K562 (cell line): Measurements from ENCODE around the gene SMIM12. TPM values are rescaled to one million over a fixed set of nuclear protein-coding genes. Genes with fewer than 3 reads are reported as not detected.

Source experiments
- ARNT ChIP-seq, 2 experiments: fragments of 450-650 bp; IDR thresholded peaks; 2 replicates each; pipeline ENCODE4 v1.6.1; 2016; ENCODE audit warnings: mild to moderate bottlenecking in 1 of 2
- FOSL1 ChIP-seq: fragments of 200-800 bp; sonication (Bioruptor generic); conservative IDR thresholded peaks from 2 replicates; pipeline ENCODE4 v1.6.1; 2016; ENCODE audit warnings: missing genetic modification characterization, missing compliant biosample characterization
- FOXA1 ChIP-seq: fragments of 450-650 bp; IDR thresholded peaks from 2 replicates; pipeline ENCODE4 v1.6.1; 2016; ENCODE audit warnings: mild to moderate bottlenecking, borderline replicate concordance
- HCFC1 ChIP-seq: IDR thresholded peaks from 2 replicates; pipeline ENCODE4 v1.6.1; 2012; ENCODE audit warnings: low read depth, low read length, improper control_type of control experiment
- HMGXB4 ChIP-seq: sonication (generic); formaldehyde crosslinking; IDR thresholded peaks from 2 replicates; pipeline ENCODE4 v1.8.1; 2023; ENCODE audit warnings: mild to moderate bottlenecking, missing genetic modification reagents
- HNRNPL ChIP-seq: fragments of 200-400 bp; formaldehyde crosslinking; IDR thresholded peaks from 2 replicates; pipeline ENCODE4 v1.6.1; 2017; ENCODE audit warnings: low read depth, mild to moderate bottlenecking, low read length
- HNRNPUL1 ChIP-seq: fragments of 200-400 bp; formaldehyde crosslinking; IDR thresholded peaks from 2 replicates; pipeline ENCODE4 v1.6.1; 2017; ENCODE audit warnings: low read length
- ID3 ChIP-seq, 2 experiments: fragments of 250-450 bp in 1 of 2; fragments of 450-650 bp in 1 of 2; sonication (Bioruptor Pico) in 1 of 2; IDR thresholded peaks; 2 replicates each; pipeline versions ENCODE4 v1.6.1 to v1.8.0; 2016 to 2021; ENCODE audit warnings: mild to moderate bottlenecking in 2 of 2, moderate library complexity in 2 of 2, missing compliant biosample characterization in 1 of 2, missing genetic modification characterization in 1 of 2
- KLF6 ChIP-seq: fragments of 250-450 bp; sonication (Bioruptor Pico); IDR thresholded peaks from 2 replicates; pipeline ENCODE4 v1.4.0; 2020; ENCODE audit warnings: mild to moderate bottlenecking, moderate library complexity, borderline replicate concordance
- MECOM ChIP-seq: fragments of 250-450 bp; sonication (Bioruptor Pico); IDR thresholded peaks from 2 replicates; pipeline ENCODE4 v1.8.0; 2022; ENCODE audit warnings: inconsistent platforms
- SETDB1 ChIP-seq: IDR thresholded peaks from one replicate; pipeline ENCODE4 v1.6.1; 2012; ENCODE audit warnings: low read length, control low read depth, inconsistent platforms
- SNIP1 ChIP-seq: fragments of 450-650 bp; IDR thresholded peaks from 2 replicates; pipeline ENCODE4 v1.7.1; 2017; ENCODE audit warnings: low read depth, mild to moderate bottlenecking
- THRAP3 ChIP-seq: fragments of 450-650 bp; IDR thresholded peaks from 2 replicates; pipeline ENCODE4 v1.6.1; 2016; ENCODE audit warnings: mild to moderate bottlenecking, inconsistent platforms, borderline replicate concordance
- ZNF174 ChIP-seq: fragments of 250-450 bp; sonication (Bioruptor Pico); IDR thresholded peaks from 2 replicates; pipeline ENCODE4 v1.4.0; 2020; ENCODE audit warnings: mild to moderate bottlenecking
- ZNF41 ChIP-seq: fragments of 250-450 bp; sonication (Bioruptor Pico); conservative IDR thresholded peaks from 2 replicates; pipeline ENCODE4 v1.4.0; 2020; ENCODE audit warnings: mild to moderate bottlenecking
- ZNF444 ChIP-seq: fragments of 250-450 bp; sonication (Bioruptor Pico); IDR thresholded peaks from 2 replicates; pipeline ENCODE4 v1.4.0; 2020; ENCODE audit warnings: mild to moderate bottlenecking, moderate library complexity
- ZNF707 ChIP-seq: fragments of 250-450 bp; sonication (Bioruptor Pico); conservative IDR thresholded peaks from 2 replicates; pipeline ENCODE4 v1.8.0; 2022; ENCODE audit warnings: inconsistent platforms, mild to moderate bottlenecking, moderate library complexity
- polyA plus RNA-seq, 8 experiments: library from polyadenylated mRNA; depleted of rRNA in 4 of 8; stranded (reverse) in 5 of 8; unstranded in 3 of 8; fragments of >200 nt; fragmentation: Nextera tagmentation in 2 of 8; fragmentation: Illumina TruSeq in 1 of 8; extraction: Ambion mirVana in 2 of 8; extraction: Trizol in 1 of 8; gene quantifications; 2 replicates each; pipeline versions ENCODE4 v1.2.1 to v1.2.3, GENCODE V29; 2011 to 2014; ENCODE audit warnings: inconsistent platforms in 1 of 8, missing spikeins in 1 of 8
- total RNA-seq, 7 experiments: library from RNA; depleted of rRNA in 6 of 7; stranded (reverse); fragments of >200 nt in 6 of 7; fragmentation: Illumina TruSeq in 2 of 7; extraction: Trizol in 2 of 7; gene quantifications; 2 replicates each; pipeline versions ENCODE4 v1.2.1 to v1.2.3, GENCODE V29; 2011 to 2021; ENCODE audit warnings: low replicate concordance in 1 of 7
- TF ChIP-seq, protein P1 (sequence below), 3 experiments: fragments of 200-800 bp in 1 of 3; sonication (Bioruptor generic) in 1 of 3; sonication (generic) in 1 of 3; formaldehyde crosslinking in 1 of 3; IDR thresholded peaks; 2 replicates each; pipeline versions ENCODE4 v1.6.1 to v1.8.0; 2016 to 2022; ENCODE audit warnings: mild to moderate bottlenecking in 2 of 3, missing compliant biosample characterization in 2 of 3, missing genetic modification characterization in 2 of 3, missing genetic modification reagents in 1 of 3
- TF ChIP-seq, protein P2 (sequence below): fragments of 450-650 bp; formaldehyde crosslinking; IDR thresholded peaks from 2 replicates; pipeline ENCODE4 v1.4.0; 2020; ENCODE audit warnings: mild to moderate bottlenecking, moderate library complexity
- TF ChIP-seq, protein P3 (sequence below): fragments of 450-650 bp; conservative IDR thresholded peaks from 2 replicates; pipeline ENCODE4 v1.6.1; 2016; ENCODE audit warnings: missing genetic modification characterization, low read depth, mild to moderate bottlenecking, control low read depth, missing compliant biosample characterization

The SMIM12 gene
- total and polyA plus RNA-seq, 9 of the 15 experiments (the other 6 are each of a cell fraction or from before 2014, with no cell fraction given): 51.7 to 112 (median 63.9) TPM

- TF ChIP-seq, protein P1, sequence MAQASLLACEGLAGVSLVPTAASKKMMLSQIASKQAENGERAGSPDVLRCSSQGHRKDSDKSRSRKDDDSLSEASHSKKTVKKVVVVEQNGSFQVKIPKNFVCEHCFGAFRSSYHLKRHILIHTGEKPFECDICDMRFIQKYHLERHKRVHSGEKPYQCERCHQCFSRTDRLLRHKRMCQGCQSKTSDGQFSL (CRISPR knock-in tag; IDR thresholded peaks at IDR 0.05): peak; percentile 92; the same call in 1 of the 2 replicates
- TF ChIP-seq, protein P1 (tag; IDR thresholded peaks at IDR 0.05): no peak
- TF ChIP-seq ARNT (IDR thresholded peaks at IDR 0.05): no peak
- no peak for TF ChIP-seq FOSL1 (tag)
- TF ChIP-seq SETDB1: no peak
- no peak for TF ChIP-seq ZNF444
- TF ChIP-seq, protein P2, sequence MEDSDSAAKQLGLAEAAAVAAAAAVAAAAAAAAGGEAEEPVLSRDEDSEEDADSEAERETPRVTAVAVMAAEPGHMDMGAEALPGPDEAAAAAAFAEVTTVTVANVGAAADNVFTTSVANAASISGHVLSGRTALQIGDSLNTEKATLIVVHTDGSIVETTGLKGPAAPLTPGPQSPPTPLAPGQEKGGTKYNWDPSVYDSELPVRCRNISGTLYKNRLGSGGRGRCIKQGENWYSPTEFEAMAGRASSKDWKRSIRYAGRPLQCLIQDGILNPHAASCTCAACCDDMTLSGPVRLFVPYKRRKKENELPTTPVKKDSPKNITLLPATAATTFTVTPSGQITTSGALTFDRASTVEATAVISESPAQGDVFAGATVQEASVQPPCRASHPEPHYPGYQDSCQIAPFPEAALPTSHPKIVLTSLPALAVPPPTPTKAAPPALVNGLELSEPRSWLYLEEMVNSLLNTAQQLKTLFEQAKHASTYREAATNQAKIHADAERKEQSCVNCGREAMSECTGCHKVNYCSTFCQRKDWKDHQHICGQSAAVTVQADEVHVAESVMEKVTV (CRISPR knock-in tag): no peak
- no peak for TF ChIP-seq HMGXB4 (CRISPR knock-in tag)
- no peak for TF ChIP-seq SNIP1
- no peak for TF ChIP-seq HCFC1
- no peak for TF ChIP-seq ZNF41 (CRISPR knock-in tag)
- TF ChIP-seq ZNF707 (CRISPR knock-in tag): no peak
- TF ChIP-seq ID3 (CRISPR knock-in tag; IDR thresholded peaks at IDR 0.05): no peak
- peak; percentile 47 for TF ChIP-seq ID3 (tag; IDR thresholded peaks at IDR 0.05)
- TF ChIP-seq MECOM: no peak
- TF ChIP-seq FOXA1: no peak
- no peak for TF ChIP-seq ZNF174
- TF ChIP-seq, protein P3, sequence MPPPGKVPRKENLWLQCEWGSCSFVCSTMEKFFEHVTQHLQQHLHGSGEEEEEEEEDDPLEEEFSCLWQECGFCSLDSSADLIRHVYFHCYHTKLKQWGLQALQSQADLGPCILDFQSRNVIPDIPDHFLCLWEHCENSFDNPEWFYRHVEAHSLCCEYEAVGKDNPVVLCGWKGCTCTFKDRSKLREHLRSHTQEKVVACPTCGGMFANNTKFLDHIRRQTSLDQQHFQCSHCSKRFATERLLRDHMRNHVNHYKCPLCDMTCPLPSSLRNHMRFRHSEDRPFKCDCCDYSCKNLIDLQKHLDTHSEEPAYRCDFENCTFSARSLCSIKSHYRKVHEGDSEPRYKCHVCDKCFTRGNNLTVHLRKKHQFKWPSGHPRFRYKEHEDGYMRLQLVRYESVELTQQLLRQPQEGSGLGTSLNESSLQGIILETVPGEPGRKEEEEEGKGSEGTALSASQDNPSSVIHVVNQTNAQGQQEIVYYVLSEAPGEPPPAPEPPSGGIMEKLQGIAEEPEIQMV: no peak
- no peak for TF ChIP-seq THRAP3
- no peak for TF ChIP-seq HNRNPUL1
- no peak for TF ChIP-seq KLF6
- TF ChIP-seq HNRNPL: no peak
Measured at GRCh38 chr1:34865981-34866761, 6.6 kb upstream of the SMIM12 start (continued).
